Measurements from ENCODE around the gene MAP3K8. TPM values are rescaled to one million over a fixed set of nuclear protein-coding genes. Genes with fewer than 3 reads are reported as not detected.

The MAP3K8 gene
- total and polyA plus RNA-seq, 12 donors, result 2.7 to 19.2 (median 6.9) TPM

GRCh38 chr10:30491204-30491915 is 57.4 kb downstream of the MAP3K8 start:
- WGBS, 2 donors, result 76 to 80% methylated on average over 8 of the region's 8 CpGs
- H3K27ac ChIP-seq, result peak overlapping the region in 1 of 10 donors; percentile 57
- peak in 1 of 8 donors; percentile 29 for ATAC-seq
- peaks cover 0 to 27% (median 12%) of the 10 kb centered on the region in 7 donors for H3K27me3 ChIP-seq
- H3K9me3 ChIP-seq, result no peaks in the 10 kb centered on the region
- H3K36me3 ChIP-seq, result no peaks in the 10 kb centered on the region
- intact Hi-C loops (cut with DNase I), result no loop called here
- peaks cover 0 to 81% (median 0%) of the 10 kb centered on the region in 9 donors for H3K4me1 ChIP-seq
- H3K4me3 ChIP-seq, result no peak overlapping the region
- TF ChIP-seq, protein P1, sequence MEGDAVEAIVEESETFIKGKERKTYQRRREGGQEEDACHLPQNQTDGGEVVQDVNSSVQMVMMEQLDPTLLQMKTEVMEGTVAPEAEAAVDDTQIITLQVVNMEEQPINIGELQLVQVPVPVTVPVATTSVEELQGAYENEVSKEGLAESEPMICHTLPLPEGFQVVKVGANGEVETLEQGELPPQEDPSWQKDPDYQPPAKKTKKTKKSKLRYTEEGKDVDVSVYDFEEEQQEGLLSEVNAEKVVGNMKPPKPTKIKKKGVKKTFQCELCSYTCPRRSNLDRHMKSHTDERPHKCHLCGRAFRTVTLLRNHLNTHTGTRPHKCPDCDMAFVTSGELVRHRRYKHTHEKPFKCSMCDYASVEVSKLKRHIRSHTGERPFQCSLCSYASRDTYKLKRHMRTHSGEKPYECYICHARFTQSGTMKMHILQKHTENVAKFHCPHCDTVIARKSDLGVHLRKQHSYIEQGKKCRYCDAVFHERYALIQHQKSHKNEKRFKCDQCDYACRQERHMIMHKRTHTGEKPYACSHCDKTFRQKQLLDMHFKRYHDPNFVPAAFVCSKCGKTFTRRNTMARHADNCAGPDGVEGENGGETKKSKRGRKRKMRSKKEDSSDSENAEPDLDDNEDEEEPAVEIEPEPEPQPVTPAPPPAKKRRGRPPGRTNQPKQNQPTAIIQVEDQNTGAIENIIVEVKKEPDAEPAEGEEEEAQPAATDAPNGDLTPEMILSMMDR (IDR thresholded peaks at IDR 0.05), result no peak
- DNase-seq, result no peak

DNA sequence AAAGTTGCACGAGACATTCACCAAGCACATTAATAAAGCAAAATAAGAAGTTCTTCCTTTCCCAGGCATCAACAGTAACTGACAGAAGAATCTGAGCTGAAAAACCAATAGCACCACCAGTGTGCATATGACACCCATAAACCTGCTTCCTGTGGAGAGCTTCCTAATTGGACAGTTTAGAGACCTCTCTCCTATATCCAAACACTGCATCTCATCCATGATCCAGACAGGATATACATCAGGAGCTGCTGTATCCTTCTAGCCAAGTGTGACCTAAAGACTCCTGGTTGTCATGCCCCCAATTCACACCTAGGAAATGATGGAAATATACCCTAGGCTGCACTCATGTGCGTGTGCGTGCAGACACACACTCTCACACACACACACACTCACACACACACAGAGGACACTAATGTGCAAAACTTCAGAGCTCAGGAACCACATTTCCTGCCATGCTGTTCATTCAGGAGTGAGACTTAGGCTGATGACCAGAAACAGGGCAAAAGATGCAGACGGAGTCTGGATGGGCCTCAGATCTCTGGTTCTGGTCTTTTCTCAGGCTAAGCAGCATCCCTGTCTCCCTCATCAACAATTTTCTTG is 58.0 kb downstream of the MAP3K8 start:
- 88 to 93% methylated on average over 4 of the region's 4 CpGs for WGBS, 2 donors
- Histone ChIP-seq H3K36me3 (no peaks in the 10 kb centered on the region), H3K4me1 (peaks cover 0 to 88% (median 0%) of the 10 kb centered on the region in 9 donors), H3K27me3 (peaks cover 0 to 22% (median 8%) of the 10 kb centered on the region in 7 donors), H3K4me3 (no peak overlapping the region), H3K27ac (peak overlapping the region in 1 of 10 donors; percentile 73), H3K9me3 (no peaks in the 10 kb centered on the region)
- DNase-seq (no peak), ATAC-seq (no peak)
- intact Hi-C loops (cut with DNase I), result no loop called here
- TF ChIP-seq, protein P1 (IDR thresholded peaks at IDR 0.05), result no peak

DNA sequence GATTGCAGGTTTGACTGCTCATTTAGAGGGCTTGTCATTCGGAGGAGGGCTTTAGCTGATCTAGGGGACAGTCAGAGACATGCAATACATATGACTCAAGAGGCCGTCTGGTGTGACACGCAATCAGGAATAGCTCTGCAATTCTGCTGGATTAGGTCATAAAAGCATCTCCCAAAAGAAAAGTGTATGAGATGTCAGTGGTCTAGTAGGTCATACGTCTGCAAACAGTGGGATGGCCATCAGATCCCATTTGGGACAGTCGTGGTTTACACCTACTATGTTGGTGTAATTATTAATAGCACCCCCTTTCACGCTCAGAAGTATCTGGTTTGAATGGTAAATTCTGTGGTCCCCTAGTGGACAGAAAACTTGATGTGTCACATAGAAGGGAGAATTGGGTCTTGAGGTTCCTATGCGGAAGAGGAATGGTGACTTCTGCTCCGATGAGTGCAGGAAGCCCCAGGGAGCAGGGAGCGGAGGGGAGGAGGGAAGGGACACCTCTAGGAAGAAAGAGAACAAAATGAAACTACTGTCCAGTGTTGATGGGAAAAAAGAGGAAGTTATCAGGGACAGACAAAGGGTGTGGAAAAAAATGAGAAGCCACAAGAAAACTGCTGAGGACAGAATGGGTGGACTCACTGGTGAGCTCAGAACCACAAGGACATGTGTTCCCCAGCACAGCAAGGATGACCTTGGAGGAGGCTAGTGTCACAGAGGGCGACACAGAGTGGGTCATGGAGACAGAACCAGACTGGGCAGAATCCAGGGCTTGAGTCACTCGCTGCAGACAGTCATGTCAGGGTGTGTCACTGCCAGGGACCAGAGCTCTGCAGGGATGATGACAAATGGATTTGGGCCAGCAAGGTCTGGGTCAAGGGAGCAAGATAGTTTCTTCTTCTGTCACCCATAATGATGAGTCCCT is 59.9 kb downstream of the MAP3K8 start:
- TF ChIP-seq, protein P1 (IDR thresholded peaks at IDR 0.05), result peak in 1 of 9 donors; percentile 18
- WGBS, 2 donors, result 82 to 85% methylated on average over 11 of the region's 11 CpGs
- H3K27me3 ChIP-seq, result peaks cover 0 to 16% (median 0%) of the 10 kb centered on the region in 7 donors
- no peak overlapping the region for H3K4me3 ChIP-seq
- peak overlapping the region in 3 of 10 donors; percentile 9 to 73 (median 35) for H3K27ac ChIP-seq
- H3K4me1 ChIP-seq, result peaks cover 0 to 91% (median 0%) of the 10 kb centered on the region in 9 donors
- H3K36me3 ChIP-seq, result no peaks in the 10 kb centered on the region
- ATAC-seq (peak; percentile 68 to 87 (median 84)), DNase-seq (peak; percentile 26 to 27)
- H3K9me3 ChIP-seq, result no peaks in the 10 kb centered on the region
- intact Hi-C loops (cut with DNase I), result no loop called here

DNA sequence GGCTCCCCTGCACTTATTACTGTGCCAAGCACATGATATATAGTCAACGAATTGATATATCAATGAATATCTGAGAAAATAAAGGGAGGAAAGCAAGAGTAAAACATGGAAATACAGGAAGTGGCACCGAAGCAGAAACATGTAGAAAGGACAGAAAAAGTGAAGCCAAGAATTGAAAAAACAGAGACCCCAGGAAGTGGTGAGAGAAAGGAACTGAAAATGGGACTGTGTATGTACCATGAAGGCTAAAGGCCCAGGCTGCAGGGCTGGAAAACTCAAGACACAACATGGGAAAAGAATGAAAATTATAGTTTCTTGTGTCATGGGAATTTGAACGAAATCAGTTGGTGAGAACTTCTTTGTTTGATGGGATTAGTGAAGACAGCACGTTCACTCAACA is 60.6 kb downstream of the MAP3K8 start:
- Histone ChIP-seq H3K4me1 (peaks cover 0 to 84% (median 0%) of the 10 kb centered on the region in 9 donors), H3K36me3 (no peaks in the 10 kb centered on the region), H3K27ac (peak overlapping the region in 4 of 10 donors; percentile 9 to 73 (median 36)), H3K9me3 (no peaks in the 10 kb centered on the region), H3K4me3 (no peak overlapping the region), H3K27me3 (peaks cover 0 to 10% (median 0%) of the 10 kb centered on the region in 7 donors)
- TF ChIP-seq, protein P1 (IDR thresholded peaks at IDR 0.05), result no peak
- DNase-seq (no peak), ATAC-seq (no peak)
- intact Hi-C loops (cut with DNase I), result no loop called here
- 82 to 89% methylated on average over 4 of the region's 4 CpGs for WGBS, 2 donors

Data from heart right ventricle (tissue), 16 donors.